ENCODE measurements around the gene CCN2. TPM values are rescaled to one million over a fixed set of nuclear protein-coding genes. Genes with fewer than 3 reads are reported as not detected.

Gene CCN2
- total RNA-seq: 1,296 to 1,346 TPM (median 1,334 TPM) in 3 replicates
- long read RNA-seq, transcript CTGF-201 (5 exons, 2,339 nt): major isoform, 4,999 of 5,303 reads
- long read RNA-seq, partial matches to known transcripts: 167 of 5,303 reads
- long read RNA-seq, other reads (novel, unspliced or antisense): 137 of 5,303 reads

DNA sequence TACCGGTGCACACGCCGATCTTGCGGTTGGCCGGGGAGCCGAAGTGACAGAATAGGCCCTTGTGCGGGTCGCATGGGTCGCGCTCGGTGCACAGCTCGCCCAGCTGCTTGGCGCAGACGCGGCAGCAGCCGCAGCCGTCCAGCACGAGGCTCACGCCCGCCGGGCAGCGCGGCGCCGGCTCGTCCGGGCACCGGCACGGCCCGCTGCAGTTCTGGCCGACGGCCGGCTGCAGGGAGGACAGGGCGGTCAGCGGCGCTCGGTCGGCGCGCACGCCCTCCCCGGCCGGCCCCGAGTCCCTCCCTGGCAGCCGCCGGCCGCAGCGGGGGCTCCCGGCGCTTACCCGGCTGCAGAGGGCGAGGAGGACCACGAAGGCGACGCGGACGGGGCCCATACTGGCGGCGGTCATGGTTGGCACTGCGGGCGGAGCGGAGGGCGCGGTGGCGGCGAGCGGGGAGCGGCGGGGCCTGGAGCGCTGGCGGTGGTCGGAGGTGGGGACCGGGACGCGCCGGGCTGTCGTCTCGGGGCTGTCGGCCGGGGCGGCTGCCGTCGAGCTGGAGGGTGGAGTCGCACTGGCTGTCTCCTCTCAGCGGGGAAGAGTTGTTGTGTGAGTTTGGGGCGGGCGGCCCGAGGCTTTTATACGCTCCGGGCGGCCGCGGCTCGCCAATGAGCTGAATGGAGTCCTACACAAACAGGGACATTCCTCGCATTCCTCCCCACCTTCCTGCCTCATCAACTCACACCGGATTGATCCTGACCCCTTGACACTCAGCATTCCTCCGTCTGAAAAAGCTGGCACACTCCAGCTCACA lies at the start of gene CCN2:
Gene CCN2, minus strand, starts transcription at position 606 of the 809 bp plus-strand sequence. Its CDS starts 200 bp downstream, at position 406.
- Mint-ChIP-seq H3K27me3 (ENCODE audit: low read depth) (no peaks in the 10 kb centered on the region), H3K36me3 (ENCODE audit: low read depth) (peaks cover 29% of the 10 kb centered on the region), H3K4me3 (ENCODE audit: unreplicated experiment) (peak within 1 kb of the TSS; percentile 80), H3K27ac (ENCODE audit: unreplicated experiment) (peak within 1 kb of the TSS; percentile 89), H3K4me1 (ENCODE audit: low read depth) (peaks cover 80% of the 10 kb centered on the region), H3K9me3 (ENCODE audit: low read depth) (no peaks in the 10 kb centered on the region)
- DNase-seq (ENCODE audit: low spot score): peak; percentile 96
- TF ChIP-seq, protein P1, sequence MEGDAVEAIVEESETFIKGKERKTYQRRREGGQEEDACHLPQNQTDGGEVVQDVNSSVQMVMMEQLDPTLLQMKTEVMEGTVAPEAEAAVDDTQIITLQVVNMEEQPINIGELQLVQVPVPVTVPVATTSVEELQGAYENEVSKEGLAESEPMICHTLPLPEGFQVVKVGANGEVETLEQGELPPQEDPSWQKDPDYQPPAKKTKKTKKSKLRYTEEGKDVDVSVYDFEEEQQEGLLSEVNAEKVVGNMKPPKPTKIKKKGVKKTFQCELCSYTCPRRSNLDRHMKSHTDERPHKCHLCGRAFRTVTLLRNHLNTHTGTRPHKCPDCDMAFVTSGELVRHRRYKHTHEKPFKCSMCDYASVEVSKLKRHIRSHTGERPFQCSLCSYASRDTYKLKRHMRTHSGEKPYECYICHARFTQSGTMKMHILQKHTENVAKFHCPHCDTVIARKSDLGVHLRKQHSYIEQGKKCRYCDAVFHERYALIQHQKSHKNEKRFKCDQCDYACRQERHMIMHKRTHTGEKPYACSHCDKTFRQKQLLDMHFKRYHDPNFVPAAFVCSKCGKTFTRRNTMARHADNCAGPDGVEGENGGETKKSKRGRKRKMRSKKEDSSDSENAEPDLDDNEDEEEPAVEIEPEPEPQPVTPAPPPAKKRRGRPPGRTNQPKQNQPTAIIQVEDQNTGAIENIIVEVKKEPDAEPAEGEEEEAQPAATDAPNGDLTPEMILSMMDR (IDR thresholded peaks at IDR 0.05): peak; percentile 50

- Mint-ChIP-seq H3K27ac (ENCODE audit: unreplicated experiment) (no peak overlapping the region), H3K4me1 (ENCODE audit: low read depth) (peaks cover 49% of the 10 kb centered on the region), H3K9me3 (ENCODE audit: low read depth) (peaks cover 13% of the 10 kb centered on the region), H3K27me3 (ENCODE audit: low read depth) (no peaks in the 10 kb centered on the region), H3K4me3 (ENCODE audit: unreplicated experiment) (no peak overlapping the region), H3K36me3 (ENCODE audit: low read depth) (no peaks in the 10 kb centered on the region)
- no peak for DNase-seq (ENCODE audit: low spot score)
- TF ChIP-seq, protein P1 (IDR thresholded peaks at IDR 0.05): no peak
Observed at GRCh38 chr6:132000296-132000695, 49.1 kb upstream of the CCN2 start.

DNA sequence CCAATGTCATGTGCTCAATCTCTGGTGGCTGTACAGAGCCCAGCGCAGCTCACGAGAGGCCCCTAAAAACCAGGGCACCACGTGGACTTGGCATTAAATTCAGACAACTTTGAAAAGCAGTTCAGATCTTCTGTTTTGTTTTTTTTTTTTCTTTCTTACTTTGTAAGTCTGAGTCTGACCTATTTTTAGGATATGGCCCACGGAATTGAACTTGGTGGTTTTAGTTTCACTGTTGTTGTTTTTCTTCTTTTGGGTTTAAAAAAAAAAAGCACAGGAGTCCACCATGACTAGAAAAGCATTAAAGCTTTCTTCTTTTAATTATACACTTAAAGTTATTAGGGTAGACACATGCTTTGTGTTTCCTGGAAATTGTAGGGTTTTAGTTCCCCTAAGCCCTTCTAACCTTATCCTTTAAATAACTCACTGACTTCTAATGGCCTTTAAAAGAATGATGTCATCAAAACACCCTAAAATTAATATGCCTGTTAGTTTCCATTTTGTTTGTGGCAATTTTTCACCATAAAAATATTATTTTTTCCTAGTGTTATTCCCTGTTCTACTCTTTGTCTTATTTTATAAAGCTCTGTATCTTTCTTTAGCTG lies 48.5 kb upstream of the CCN2 start:
- H3K36me3 Mint-ChIP-seq (ENCODE audit: low read depth): no peaks in the 10 kb centered on the region
- peak overlapping the region; percentile 93 for H3K27ac Mint-ChIP-seq (ENCODE audit: unreplicated experiment)
- DNase-seq (ENCODE audit: low spot score): no peak
- H3K4me1 Mint-ChIP-seq (ENCODE audit: low read depth): peaks cover 45% of the 10 kb centered on the region
- TF ChIP-seq, protein P1 (IDR thresholded peaks at IDR 0.05): no peak
- peak overlapping the region; percentile 8 for H3K4me3 Mint-ChIP-seq (ENCODE audit: unreplicated experiment)
- H3K9me3 Mint-ChIP-seq (ENCODE audit: low read depth): peaks cover 12% of the 10 kb centered on the region
- no peaks in the 10 kb centered on the region for H3K27me3 Mint-ChIP-seq (ENCODE audit: low read depth)

- H3K4me3 Mint-ChIP-seq (ENCODE audit: unreplicated experiment): no peak overlapping the region
- H3K9me3 Mint-ChIP-seq (ENCODE audit: low read depth): peaks cover 9% of the 10 kb centered on the region
- no peak for DNase-seq (ENCODE audit: low spot score)
- TF ChIP-seq, protein P1 (IDR thresholded peaks at IDR 0.05): no peak
- peaks cover 43% of the 10 kb centered on the region for H3K4me1 Mint-ChIP-seq (ENCODE audit: low read depth)
- no peaks in the 10 kb centered on the region for H3K36me3 Mint-ChIP-seq (ENCODE audit: low read depth)
- no peak overlapping the region for H3K27ac Mint-ChIP-seq (ENCODE audit: unreplicated experiment)
- H3K27me3 Mint-ChIP-seq (ENCODE audit: low read depth): no peaks in the 10 kb centered on the region
Observed at GRCh38 chr6:131998255-131998982, 47.2 kb upstream of the CCN2 start.

Data from chondrocyte (in vitro differentiated cells).